Activated gamma-delta T cell treated with Interleukin-2 at 50 U/mL for 16 hours (primary cell): ENCODE data around the gene MYO16.

Experiments
- DNase-seq: peaks from one replicate; pipeline ENCODE4 v3.0.0-alpha.2; 2020

The MYO16 gene

DNA sequence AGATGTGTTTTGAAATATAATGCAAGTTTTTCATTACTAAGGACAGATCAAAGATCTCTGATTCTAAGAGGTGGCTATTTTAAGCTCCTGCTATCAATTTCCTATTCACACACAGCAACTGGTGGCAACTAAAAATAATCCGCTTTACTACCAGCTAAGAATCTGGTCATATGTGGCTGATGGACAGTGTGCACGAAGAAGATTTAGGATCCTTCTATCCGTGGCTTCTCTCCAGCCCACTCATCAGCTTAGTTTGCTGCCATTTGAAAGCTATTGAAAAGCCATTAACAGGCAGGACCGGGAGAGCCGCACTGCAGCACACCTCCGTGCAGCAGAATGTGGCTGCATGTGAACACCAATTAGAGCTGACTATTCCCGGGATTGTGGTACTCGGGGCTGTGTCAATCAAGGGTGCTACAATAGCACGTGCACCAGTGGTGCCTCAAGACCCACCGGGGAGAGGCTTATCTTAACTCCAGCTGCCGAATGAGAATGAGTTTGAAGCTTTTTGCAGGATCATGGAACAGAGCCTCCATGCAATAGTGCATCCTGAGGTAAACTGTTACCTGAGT is at the start of gene MYO16:
TSS of gene MYO16 (plus strand) at position 431 of the 572 bp plus-strand sequence. CDS start 234 bp downstream, outside the sequence.
- no peak for DNase-seq

DNA sequence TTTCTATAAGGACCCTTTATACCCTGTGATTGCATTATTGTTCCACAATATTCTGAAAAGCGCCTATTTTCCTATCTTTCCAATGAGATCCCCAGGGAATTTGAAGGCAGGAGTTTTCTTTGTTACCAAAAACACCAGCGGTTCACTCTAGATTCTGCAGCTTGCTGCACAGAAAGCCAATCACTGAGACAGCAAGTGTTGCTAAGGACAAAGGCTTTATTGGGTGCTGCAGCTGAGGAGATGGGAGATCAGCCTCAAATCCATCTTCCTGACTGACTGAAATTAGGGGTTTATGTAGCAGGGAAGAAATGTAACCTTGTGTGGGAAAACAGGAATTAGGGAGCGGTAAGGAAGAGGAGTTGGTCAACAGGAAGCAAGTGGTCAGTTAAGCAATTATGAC is 42.6 kb upstream of the MYO16 start:
- no peak for DNase-seq

DNA sequence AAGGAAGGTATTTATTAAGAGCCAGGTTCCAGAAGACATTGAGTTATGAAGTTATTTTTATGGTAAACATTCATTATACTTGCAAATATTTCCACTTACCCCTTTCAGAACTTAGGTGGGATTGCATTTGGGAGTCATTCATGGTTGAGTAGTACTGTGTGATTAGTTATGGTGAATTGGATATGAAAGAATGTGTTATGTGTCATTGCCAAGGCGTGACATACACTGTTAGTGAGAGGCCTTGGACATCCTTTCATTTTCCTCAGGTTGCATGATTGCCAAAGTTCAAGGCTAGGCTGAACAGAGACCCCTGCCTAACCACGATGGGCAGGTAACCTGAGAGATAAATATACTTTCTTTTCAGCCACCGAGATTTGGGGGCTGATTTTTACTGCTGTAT is 40.9 kb upstream of the MYO16 start:
- DNase-seq: no peak

DNA sequence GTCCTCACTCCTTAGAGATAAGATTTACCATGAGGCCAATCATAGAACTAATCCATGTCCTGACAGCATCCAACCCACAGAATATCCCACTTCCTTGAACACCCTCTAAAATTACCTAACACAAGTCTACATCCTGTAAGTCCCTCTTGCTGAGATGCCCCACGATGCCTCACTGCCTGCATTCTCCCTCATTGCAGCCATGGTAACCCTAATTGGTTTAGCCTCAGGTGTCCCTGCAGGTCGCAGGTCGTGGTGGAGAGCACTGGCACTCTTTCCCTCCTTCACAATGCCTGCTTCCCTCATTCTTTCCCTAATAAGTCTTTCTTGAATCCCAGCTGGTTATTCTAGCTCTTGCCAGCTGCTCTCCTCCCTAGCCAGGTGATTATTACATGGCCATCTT is 35.3 kb upstream of the MYO16 start:
- DNase-seq: no peak

DNA sequence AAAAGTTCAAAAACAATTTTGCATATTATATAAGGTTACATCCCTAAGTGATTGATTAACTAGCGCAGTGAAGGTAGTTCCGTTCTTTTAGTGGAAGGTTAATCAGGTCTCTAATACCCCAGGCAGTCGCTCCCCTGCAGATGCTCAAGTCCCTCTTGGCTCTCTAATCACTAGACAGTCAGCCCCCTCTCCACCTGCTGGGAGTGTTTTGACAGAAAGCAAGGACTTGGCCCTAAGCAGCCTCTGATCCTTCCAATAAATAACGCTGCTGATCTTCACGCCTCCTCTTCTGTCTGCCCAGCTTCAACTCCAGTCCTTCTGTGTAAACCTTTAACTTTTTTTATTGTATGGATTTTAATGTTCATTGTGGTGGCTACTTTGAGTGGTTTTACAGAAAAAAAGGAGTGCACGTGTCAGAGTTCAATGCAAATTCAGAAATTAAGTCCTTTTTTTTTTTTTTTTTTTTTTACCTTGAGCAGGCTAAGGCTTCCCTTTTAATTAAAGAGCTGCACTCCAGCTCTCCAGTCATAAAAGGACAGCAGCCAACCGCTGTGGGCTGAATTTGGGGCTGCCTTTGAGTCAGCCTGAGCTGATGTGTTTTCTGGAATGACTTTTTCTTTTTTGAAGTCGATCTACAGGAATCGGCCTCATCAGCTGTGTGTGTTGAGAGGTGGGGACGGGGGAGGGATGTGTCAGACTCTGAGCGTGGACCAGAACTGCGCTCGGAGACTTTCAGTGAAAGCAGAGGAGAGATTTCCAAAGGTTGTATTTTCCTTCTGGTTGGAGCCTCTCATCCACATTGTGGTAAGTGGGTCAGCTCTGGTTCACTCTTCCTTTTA is 33.8 kb upstream of the MYO16 start:
- no peak for DNase-seq

DNA sequence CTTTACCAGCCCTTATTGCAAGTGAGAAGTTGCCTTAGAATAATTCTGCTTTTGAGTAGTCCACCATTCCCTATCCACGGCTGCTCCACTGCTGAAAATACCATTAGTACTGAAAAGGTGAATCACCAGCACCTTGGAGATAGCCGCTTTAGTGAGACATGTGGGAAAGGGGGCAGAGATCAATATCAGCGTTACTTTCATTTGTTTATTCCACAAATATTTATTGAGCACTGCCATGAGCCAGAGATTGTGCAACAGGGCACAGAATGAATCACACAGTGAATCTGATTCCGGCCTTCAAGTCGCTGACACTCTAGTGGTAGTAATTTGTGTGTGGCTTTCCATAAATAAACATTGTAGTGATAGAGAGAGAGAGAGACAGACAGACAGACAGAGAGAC is 31.5 kb upstream of the MYO16 start:
- DNase-seq: no peak

DNA sequence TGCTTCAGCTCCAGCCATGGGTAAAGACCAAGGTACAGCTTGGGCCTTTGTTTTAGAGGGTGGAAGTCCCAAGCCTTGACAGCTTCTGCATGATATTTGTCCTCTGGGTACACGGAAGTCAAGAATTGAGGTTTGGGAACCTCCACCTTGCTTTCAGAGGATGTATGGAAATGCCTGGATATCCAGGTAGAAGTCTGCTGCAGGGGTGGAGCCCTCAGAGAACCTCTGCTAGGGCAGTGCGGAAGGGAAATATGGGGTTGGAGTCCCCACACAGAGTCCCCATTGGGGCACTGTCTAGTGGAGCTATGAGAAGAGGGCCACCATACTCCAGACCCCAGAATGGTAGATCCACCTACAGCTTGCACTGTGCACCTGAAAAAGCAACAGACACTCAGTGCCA is 23.0 kb upstream of the MYO16 start:
- no peak for DNase-seq

DNA sequence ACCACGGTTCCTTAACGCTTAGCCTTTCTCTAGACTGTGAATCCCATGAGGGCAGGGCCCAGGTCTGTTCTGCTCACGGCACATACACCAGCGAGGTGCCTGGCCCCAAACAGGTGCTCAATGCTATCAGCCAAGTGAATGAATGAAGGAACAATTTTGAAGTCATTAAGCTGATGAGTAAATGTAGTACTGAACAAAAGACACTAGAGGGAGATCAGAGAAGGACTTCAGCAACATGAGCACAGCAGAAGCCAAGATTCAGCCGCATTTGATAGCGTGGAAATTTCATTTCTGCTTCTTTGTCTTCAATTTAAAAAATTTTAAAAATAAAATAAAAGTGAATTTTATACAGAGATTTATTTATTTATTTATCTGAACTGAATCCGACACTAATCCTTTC is 20.1 kb upstream of the MYO16 start:
- no peak for DNase-seq

DNA sequence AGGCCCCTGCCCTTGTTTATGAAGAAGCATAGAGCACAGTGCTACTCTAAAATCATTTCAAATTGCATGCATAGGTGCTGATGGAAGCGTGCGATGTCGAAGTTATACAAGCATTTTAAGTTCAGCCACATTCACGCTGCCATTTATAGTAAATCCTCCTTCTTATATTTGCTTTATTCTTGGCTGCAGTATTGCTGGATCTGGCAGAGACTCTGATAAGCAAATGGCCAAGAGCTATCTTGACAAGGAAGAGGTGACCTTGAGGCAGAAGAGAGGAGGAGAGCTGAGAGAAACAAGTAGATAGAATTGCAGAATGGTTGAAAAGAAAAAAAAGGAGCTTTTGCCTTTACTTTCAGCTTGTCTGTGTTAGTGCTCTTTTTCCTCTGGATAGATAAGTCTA is 18.9 kb upstream of the MYO16 start:
- no peak for DNase-seq

DNA sequence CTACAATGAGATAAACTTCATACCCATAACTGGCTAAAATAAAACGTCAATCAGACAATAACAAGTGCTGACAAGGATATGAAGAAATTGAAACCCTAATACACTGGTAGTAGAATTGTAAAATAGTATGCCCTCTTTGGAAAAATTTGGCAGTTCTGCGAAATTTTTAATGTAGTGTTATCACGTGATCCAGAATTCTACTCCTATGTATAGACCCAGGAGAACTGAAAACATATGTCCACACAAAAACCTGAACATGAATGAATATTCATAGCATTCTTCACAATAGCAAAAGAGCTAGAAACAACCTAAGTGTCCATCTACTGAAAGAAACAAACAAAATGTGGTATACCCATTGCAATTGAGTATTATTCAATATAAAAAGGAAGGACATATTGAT is 14.2 kb upstream of the MYO16 start:
- DNase-seq: no peak

DNA sequence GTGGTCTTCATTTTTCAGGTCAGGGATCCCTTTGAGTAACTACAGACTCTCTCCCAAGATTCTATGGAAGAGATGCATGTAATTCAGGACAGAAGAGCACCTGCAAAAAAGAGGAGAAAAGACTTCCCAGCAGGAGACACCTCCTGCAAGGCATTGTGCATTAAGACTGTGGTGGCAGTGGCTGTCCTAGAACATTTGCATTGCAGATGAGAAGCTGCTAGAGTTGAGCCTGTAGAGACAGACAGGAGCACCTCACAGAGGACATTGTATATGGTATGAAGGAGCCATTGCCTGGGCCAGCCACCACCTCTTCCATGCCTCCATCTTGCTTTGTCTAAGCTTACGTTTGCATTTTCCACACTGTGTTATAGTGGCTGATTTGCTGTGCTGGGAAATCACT is 11.2 kb upstream of the MYO16 start:
- no peak for DNase-seq

DNA sequence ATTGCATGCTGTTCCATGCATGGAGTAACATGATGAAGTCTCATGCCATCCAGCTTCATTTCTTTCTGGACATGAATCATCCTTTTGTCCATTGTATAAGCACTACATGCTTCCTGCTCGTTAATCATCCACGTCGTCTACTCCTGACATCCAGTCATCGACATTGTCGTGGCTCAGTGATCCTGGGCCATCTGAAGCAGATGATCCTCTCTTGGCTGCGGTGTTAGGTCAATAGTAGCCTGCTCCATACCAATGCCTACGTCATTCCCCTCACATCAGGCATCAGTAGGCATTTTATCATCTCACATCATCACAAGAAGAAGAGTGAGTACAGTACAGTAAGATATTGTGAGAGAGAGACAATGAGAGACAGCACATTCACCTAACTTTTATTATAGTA is 7.9 kb upstream of the MYO16 start:
- no peak for DNase-seq

DNA sequence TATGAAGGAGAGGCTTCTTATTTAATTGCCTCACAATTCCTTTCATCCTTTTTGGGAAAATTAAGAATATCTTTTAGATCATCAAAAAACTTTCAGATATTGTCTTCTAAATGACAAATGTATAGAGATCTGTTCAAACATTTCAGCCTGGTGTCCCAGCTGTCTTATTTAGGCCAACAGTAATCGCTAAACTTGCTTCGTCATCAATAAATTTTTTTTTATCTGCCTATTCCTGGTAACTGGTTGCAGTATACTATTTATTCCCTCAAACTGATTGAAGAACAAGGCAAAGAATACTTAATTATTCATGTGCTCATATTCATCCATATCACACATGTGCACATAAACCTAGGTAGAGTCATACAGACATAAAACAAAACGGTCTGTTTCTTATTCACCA is 5.3 kb upstream of the MYO16 start:
- no peak for DNase-seq

DNA sequence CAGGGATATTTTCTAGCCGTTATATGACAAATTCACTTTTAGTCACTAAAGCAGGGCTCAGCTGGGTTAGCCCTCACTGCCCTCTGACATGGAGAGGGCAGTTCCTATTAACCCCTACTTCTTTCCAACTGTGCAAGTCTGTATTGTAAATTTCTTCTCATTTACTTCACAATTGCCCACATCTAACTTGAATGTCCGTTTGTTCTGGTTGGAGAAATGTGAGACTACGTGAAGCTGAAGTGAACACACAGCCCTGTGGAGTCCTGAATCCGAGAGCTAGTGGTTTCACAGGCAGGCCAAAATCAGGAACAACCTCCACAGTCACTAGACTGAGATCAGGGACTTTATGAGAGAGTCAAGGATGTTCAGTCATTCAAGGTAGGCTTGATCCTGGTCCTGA is 4.4 kb upstream of the MYO16 start:
- DNase-seq: no peak

DNA sequence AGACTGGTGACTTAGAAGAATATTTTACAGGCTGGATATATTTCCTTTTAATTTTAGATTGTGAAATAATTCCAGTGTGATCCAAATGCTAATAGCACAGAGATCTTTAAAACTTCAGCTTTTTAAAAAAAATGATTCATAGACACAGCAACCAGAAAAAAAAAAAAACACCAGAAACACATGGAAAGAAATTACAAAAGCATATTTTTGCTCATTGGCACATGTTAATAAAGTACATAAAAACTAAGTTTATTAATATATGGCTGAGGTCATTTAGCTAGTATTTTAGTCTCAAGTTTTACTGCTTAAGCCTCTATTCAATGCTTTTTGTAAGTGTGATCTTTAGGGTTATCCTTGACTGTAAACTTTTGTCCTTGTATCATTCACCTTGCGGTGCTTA is 577 bp downstream of the MYO16 start:
- no peak for DNase-seq

DNA sequence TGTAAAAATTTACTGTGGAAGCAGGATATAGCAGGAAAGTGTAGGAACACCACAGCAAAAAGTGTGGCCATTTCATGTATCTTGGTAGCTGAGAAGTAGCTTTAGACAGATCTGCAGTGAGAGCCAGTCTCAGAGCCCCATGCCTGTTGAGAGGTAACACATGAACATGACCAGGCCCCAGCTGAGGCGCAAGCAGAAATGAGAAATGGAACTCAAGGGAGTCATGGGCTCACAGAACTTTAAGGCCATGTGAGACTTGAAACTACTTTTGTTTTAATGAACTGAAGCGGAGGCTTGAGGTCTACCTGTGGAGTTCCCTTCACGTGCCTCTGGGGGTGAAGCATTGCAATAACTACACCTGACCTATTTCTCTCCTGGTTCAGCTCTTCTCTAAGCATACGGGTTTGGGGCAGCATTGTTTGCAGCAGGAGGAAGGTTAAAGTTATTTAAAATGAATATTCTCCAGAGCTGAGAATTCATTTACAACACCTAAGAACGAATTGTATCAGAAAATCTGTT is 3.3 kb downstream of the MYO16 start:
- no peak for DNase-seq

DNA sequence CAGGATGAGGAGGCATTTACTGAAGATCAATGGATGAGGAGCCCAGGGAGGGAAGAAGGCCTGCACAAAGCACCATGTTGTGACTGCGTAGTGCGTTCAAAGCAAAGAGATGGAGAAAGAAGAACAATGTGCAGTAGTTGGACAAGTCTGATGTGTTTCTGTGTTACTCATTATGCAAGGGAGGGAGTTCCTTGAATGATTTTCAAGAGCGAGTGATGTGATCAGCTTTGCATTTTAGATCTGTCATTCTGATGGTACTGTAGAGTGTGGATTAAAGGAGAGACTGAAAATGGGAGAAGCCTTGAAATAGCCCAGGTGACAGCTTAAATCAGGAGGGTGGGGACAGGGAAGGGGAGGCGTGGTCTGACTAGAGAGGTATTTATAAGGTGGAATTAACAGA is 9.5 kb downstream of the MYO16 start:
- DNase-seq: no peak

DNA sequence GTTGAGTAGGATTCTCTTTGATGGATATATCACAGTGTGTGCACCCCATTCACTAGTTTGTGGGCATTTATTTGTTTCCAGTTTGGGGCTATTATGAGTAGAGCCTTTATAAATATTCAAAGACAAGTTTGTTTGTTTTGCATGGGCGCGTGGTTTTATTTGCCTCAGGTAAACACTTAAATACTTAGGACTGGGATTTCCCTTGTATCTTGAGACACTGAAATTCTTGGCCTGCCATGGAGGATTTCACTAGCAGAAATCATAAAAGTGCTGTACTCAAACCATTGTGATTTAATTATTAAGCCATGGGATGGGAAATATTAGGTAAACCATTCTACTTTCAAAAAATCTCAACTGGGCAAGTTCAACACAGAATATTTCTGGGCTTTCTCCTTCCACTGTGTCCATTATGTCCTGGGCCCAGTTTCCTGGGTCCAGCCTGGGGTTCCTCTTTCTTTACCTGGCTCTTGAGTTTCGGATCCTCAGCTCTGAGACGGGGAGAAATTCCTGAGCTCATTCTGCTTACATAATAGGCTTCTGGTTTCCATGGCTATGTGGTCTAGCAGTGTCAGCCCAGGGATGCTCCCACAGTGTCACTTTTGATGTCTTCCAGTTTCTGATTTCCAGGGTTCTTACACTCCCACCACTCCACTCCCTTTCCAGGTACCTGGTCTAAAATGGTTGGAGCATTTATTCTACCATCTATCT is 14.4 kb downstream of the MYO16 start:
- no peak for DNase-seq

DNA sequence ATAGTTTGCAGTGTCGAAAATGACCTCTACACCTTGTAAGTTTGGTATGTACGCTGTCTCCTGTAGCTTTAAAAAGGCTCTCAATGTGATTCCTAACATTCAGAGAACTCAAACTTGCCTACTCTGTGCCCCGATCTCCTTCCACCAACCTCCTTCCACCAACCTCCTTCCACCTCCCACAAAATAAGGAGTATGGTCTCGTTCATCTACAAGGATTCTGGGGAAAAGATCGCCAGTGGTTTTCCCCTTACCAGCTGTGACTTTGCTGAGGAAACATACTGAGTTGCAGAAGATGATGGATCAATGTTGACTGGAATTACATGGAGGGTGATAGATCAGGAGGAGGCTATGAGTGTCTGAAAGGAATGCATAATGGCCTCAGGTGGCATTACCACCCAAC is 16.0 kb downstream of the MYO16 start:
- DNase-seq: no peak

DNA sequence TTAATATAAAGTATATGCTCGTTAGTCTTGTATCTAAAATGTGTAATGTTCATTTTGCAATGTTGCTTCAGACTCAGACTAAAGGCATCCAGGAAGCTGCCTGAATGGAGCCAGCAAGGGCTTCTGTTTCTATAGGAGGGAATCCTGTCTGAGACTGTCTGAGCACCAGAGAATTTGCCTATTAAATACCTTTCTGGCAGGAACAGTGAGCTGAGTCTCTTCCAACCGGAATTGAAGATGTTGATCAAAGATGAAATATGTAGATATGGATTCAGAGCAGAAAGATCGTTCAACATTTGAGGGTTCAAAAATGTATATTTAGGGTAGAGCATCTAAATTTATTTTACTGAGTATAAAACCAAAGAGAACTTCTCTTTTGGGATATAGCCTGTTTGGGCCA is 20.9 kb downstream of the MYO16 start:
- DNase-seq: no peak

DNA sequence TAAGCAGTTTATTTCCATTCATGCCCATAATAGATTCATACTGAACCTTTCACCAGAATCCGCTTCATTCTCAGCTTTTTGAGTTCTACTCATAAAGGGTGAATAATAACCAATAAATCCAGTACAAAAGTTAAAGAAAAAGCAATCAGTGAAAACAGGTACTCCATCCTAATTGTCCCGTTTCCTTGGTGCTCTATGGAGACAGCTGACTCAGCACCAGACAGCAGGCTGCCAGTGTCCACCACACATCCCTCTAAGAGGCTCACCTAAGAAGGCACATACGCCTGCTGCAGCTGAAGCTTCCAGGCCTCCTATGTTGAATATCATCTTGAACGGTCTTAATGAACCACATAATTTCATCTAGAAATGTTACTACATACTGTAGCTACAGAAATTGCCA is 27.3 kb downstream of the MYO16 start:
- DNase-seq: no peak

DNA sequence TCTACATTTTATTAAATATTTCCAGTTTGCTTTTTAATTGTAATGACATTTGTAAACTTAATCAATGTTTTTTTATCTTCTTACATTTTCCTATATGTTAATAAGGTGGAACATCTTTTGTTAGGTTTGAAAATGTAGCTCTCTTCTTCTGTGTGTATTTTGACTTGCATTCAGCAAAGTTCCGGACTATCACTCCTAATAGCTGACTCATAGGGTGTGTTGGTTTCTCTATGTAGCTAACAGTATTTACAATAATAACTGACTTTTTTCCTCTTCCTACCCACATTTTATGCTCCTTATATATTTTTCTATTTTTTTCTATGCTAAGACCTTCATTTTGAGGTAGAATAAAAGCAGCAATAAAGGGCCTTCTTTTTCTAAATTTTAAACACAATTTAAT is 28.1 kb downstream of the MYO16 start:
- DNase-seq: no peak

DNA sequence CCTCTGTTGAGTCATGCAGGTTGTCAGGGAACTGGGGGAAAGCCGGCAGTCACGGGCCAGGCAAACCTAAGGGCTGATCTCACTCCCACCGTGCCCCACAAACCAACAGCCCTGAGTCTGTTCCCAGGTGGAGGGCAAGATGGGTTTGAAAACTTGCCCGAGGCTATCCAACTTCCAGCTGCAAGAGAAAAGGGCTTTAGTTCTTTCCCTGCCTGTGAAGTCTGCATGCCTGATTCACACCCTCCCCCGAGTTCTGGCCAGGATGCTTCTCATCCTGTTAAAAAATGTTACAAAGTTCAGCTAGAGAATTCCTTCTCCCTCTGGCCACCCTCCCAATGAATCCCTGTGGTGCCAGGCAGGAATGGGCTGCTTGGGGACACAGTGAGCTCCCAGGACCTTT is 33.1 kb downstream of the MYO16 start:
- no peak for DNase-seq

DNA sequence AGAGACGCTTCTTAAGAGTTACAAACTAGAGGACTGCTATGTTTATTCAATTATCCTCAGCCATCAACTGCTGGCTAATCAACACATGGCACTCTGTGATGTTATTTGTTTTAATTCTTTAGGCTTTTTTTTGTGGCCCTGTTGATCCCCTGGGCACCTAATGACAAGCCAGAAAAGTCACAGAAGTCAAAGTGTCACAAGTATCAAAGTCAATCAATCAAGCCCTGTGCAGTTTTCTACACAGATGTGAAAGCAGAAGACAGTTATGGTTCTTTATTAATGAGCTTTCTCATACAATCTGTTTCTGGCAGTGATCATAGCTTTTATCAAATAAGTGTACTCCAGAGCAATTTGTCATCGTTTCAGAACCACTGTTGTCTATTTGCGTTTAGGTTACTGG is 34.3 kb downstream of the MYO16 start:
- no peak for DNase-seq
